H4 (cell line): Measurements from ENCODE around the gene F2RL3. TPM values are rescaled to one million over a fixed set of nuclear protein-coding genes. Genes with fewer than 3 reads are reported as not detected.

ENCODE experiments used
- DNase-seq: peaks from one replicate; pipeline ENCODE4 v3.0.0-alpha.2; 2015; ENCODE audit warnings: low spot score
- total RNA-seq: library from RNA; depleted of rRNA; stranded (reverse); fragments of >200 nt; shearing (Covaris generic); gene quantifications from 2 replicates; pipeline ENCODE4 v1.2.3, GENCODE V29; 2014

Gene F2RL3
- total RNA-seq, 1 experiment from 2014 or later, result 0.21 TPM

GRCh38 chr19:16894080-16894479 is 5.3 kb downstream of the F2RL3 start:
- no peak for DNase-seq

- DNase-seq, result no peak
Observed at GRCh38 chr19:16895467-16896145, 6.8 kb downstream of the F2RL3 start.

- no peak for DNase-seq
Observed at GRCh38 chr19:16896146-16897028, 7.6 kb downstream of the F2RL3 start.

- DNase-seq, result peak; percentile 36
Observed at GRCh38 chr19:16897029-16897855, 8.4 kb downstream of the F2RL3 start.

GRCh38 chr19:16897856-16898161 is 9.0 kb downstream of the F2RL3 start:
- no peak for DNase-seq

- DNase-seq, result no peak
Observed at GRCh38 chr19:16898361-16899015, 9.7 kb downstream of the F2RL3 start.

- no peak for DNase-seq
Observed at GRCh38 chr19:16899566-16900075, 10.8 kb downstream of the F2RL3 start.

GRCh38 chr19:16901491-16902175 is 12.8 kb downstream of the F2RL3 start:
- DNase-seq, result no peak

- DNase-seq, result no peak
Observed at GRCh38 chr19:16902545-16902944, 13.7 kb downstream of the F2RL3 start.

GRCh38 chr19:16903347-16903746 is 14.5 kb downstream of the F2RL3 start:
- DNase-seq, result no peak

DNA sequence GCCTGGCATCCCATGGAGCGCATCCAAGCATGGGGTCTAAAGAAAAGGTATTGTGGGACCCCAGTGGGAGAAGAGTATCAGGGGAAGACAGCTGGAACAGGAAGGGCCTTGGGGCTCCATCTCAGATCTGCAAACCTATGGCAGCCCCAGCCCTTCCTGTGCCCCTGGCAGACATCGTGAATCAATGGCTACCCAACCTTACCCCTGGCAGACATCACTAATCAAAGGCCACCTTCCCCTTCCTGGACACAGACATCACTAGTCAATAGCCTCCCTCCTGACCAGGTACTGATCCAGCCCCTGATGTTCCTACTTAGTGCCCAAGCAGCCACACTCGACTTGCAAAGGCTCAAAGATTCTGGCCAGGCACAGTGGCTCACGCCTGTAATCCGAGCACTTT is 15.8 kb downstream of the F2RL3 start:
- DNase-seq, result no peak

GRCh38 chr19:16908759-16909158 is 20.0 kb downstream of the F2RL3 start:
- DNase-seq, result no peak

DNA sequence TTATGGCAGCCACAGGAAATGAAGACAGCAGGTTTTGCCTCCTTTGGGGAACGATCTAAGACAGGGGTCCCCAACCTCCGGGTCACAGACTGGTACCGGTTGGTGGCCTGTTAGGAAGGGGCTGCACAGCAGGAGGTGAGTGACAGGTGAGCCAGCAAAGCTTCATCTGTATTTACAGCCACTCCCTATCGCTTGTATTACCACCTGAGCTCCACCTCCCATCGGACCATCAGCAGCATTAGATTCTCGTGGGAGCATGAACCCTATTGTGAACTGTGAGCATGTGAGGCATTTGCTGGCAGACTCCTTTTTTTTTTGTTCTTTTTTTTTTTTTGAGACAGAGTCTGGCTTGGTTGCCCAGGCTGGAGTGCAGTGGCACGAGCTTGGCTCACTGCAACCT is 22.2 kb downstream of the F2RL3 start:
- no peak for DNase-seq

- DNase-seq, result no peak
Observed at GRCh38 chr19:16912780-16913179, 24.0 kb downstream of the F2RL3 start.

DNA sequence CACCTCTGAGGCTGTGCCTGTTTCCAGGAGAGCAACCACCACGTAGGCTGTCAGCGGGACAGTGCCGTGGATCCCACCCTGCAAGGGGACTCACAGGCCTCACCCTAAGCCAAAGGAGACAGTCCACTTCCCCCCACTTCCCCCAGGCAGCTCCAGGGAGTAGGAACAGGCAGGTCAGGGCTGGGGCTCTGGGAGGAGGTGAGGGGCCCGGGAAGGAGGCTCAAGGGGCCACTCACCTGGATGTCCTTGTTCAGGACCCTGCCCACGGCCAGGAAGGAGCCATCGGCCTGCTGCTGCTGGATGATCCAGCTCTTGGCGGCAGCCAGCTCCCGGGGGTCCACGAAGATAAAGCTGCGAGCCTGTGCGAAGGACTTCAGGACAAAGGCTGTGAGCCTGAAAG is 25.6 kb downstream of the F2RL3 start:
- no peak for DNase-seq

DNA sequence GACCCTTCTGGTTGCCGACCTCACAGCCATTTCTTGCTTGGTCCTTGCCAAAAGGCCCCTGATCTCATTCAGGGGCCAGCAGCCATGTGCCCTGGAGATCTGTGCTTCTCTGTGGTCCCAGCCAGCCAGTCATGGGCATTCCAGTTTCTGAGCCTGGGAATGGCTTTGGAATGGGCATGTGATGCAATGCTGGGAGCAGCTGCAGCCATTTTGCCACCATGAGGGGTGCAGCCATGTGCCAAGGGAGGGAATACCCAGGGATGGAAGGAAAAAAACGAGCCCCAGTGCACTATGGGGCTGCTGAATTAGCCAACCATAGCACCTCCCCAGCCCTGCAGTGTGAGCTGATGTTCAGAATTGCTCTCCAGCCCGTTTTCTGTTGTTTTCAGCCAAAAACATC is 26.3 kb downstream of the F2RL3 start:
- no peak for DNase-seq

DNA sequence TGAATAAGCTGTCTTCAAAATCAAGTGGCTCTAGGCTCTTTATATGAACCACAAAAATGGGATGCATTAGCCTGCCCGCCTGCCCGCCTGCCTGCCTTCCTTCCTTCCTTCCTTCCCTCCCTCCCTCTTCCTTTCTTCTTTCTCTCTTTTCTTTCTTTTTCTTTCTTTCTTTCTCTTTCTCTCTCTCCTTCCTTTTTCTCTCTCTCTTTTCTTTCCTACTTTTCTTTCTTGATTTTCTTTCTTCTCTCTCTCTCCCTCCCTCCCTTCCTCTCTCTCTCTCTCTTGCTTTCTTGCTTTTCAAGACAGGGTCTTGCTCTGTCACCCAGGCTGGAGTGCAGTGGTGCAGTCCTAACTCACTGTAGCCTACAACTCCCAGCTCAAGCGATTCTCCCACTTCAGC is 26.9 kb downstream of the F2RL3 start:
- no peak for DNase-seq

DNA sequence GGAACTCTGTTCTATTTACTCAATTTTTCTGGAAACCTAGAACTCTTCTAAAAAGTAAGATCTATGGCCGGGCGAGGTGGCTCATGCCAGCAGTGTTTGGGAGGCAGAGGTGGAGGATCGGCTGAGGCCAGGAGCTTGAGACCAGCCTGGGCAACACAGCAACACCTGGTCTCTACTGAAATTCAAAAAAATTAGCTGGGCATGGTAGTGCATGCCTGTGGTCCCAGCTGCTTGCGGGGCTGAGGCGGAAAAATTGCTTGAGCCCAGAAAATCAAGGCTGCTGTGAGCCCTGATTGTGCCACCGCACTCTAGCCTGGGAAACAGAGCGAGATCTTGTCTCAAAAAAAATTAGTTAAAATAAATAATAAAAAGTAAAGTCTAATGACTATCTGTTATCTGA is 28.6 kb downstream of the F2RL3 start:
- DNase-seq, result no peak

- DNase-seq, result no peak
Observed at GRCh38 chr19:16919496-16919895, 30.7 kb downstream of the F2RL3 start.

DNA sequence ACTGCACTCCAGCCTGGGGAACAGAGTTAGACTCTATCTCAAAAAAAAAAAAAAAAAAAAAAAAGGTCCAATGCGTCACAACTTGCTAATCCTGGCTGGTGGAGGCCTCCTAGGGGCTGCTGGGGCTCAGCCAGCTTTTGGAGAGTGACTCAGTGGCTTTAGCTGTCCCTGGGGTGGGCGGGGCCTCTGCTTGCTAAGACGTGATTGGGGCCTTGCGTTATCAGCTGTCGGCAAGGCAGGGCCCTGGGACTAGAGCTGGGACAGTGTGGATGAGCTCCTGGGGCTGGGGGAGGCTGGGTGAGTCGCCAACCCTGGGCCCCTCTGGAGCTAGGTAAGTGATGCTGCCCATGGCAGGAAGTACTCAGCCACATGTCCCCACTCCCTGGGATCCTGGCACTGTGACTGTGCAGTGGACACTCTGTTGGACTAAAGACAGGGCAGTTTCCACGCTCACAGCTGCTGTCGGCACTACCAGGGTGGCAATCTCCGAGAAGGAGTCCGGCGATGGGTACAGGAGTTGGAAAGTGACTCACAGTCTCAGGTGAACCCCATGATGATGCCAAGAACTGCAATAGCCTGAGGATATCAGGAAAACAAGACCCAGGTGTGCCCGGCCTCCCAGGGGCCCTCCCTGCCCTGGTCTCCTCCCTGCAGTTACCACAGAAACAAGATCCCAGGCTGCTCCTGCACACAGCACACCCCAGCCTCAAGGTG is 32.2 kb downstream of the F2RL3 start:
- peak; percentile 71 for DNase-seq
